ENCODE data around the gene KCNJ16.
"Not testable (repeated sequence)": the region's sequence is repeated elsewhere in the genome, so short reads cannot be mapped to it uniquely, and the experiment has no call there.

KCNJ16 gene

GRCh38 chr17:70074956-70075355 is at the start of gene KCNJ16:
TSS of gene KCNJ16 (plus strand) at chr17:70075225. CDS start at chr17:70132088, 56,863 bp downstream.
- no peak for DNase-seq

- no peak for DNase-seq
These were observed 46.6 kb upstream of the KCNJ16 start for GRCh38 chr17:70028397-70028796.

- DNase-seq, result no peak
These were observed 45.9 kb upstream of the KCNJ16 start for GRCh38 chr17:70028978-70029767.

- DNase-seq, result no peak
These were observed 44.7 kb upstream of the KCNJ16 start for GRCh38 chr17:70030371-70030770.

- no peak for DNase-seq
These were observed 43.7 kb upstream of the KCNJ16 start for GRCh38 chr17:70031341-70031740.

- no peak for DNase-seq
These were observed 41.9 kb upstream of the KCNJ16 start for GRCh38 chr17:70033165-70033564.

GRCh38 chr17:70034158-70034557 is 40.9 kb upstream of the KCNJ16 start:
- DNase-seq, result no peak

- no peak for DNase-seq
These were observed 37.5 kb upstream of the KCNJ16 start for GRCh38 chr17:70037498-70037897.

- no peak for DNase-seq
These were observed 34.7 kb upstream of the KCNJ16 start for GRCh38 chr17:70040336-70040735.

GRCh38 chr17:70041061-70041460 is 34.0 kb upstream of the KCNJ16 start:
- DNase-seq, result no peak

- DNase-seq, result no peak
These were observed 33.5 kb upstream of the KCNJ16 start for GRCh38 chr17:70041540-70041939.

GRCh38 chr17:70045780-70046179 is 29.2 kb upstream of the KCNJ16 start:
- not testable (repeated sequence) for DNase-seq

- no peak for DNase-seq
These were observed 27.2 kb upstream of the KCNJ16 start for GRCh38 chr17:70047619-70048419.

- DNase-seq, result no peak
These were observed 25.0 kb upstream of the KCNJ16 start for GRCh38 chr17:70049801-70050591.

GRCh38 chr17:70050931-70051330 is 24.1 kb upstream of the KCNJ16 start:
- DNase-seq, result no peak

- DNase-seq, result no peak
These were observed 21.5 kb upstream of the KCNJ16 start for GRCh38 chr17:70053241-70054234.

- no peak for DNase-seq
These were observed 20.0 kb upstream of the KCNJ16 start for GRCh38 chr17:70055000-70055399.

- DNase-seq, result no peak
These were observed 16.0 kb upstream of the KCNJ16 start for GRCh38 chr17:70059071-70059470.

- no peak for DNase-seq
These were observed 15.4 kb upstream of the KCNJ16 start for GRCh38 chr17:70059649-70060048.

- DNase-seq, result no peak
These were observed 14.6 kb upstream of the KCNJ16 start for GRCh38 chr17:70060415-70060814.

GRCh38 chr17:70067134-70067533 is 7.9 kb upstream of the KCNJ16 start:
- DNase-seq, result no peak
